Measurements from ENCODE around the gene NRXN3. TPM values are rescaled to one million over a fixed set of nuclear protein-coding genes. Genes with fewer than 3 reads are reported as not detected.

The NRXN3 gene
- total and polyA plus RNA-seq, 8 donors = 0.29 to 41.1 (median 9.1) TPM

DNA sequence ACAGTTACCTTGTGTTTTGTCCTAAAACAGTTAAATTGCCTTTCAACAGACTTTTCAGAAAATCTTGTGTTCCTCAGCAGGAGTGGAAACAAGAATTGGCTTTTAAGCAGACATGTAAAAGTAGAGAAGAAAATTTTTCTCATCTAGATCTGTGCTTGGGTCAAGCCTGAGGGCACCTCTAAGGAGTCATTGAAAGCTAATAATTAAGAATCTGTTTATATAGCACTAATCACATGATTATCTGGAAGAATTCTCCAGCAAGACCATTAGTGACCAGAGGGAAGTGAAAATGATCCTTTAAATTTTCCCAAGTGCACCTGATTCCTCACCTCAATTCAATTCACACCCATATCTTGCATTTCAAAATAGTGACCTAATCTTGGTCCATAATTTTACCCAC lies 1746.1 kb downstream of the NRXN3 start:
- intact Hi-C loops (cut with DNase I; ENCODE audit: low total_unique reads) = no loop called here

DNA sequence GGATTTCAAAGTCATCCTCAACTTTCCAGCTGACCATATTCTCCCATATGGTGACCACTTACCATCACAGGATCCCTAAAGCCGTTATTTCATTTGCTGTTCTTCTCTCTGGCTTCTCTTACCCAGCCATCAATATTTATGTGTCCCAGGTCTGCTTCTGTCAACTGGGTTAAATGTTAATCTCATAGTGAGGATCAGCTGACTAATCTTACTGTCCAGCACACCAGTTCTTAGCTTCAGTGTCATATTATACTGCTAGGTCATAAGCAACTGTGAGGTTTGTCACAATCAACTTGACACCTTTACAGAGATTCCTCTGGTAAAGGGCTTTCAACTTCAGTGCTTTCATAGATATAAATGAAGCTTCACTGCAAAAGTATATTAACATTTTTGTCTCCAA lies 1746.7 kb downstream of the NRXN3 start:
- no peak overlapping the region for H3K27ac ChIP-seq
- H3K4me3 ChIP-seq = no peak overlapping the region
- TF ChIP-seq POLR2A (IDR thresholded peaks at IDR 0.05) (no peak), EP300 (IDR thresholded peaks at IDR 0.05) (no peak), POLR2AphosphoS5 (IDR thresholded peaks at IDR 0.05) (no peak)
- TF ChIP-seq, protein P1, sequence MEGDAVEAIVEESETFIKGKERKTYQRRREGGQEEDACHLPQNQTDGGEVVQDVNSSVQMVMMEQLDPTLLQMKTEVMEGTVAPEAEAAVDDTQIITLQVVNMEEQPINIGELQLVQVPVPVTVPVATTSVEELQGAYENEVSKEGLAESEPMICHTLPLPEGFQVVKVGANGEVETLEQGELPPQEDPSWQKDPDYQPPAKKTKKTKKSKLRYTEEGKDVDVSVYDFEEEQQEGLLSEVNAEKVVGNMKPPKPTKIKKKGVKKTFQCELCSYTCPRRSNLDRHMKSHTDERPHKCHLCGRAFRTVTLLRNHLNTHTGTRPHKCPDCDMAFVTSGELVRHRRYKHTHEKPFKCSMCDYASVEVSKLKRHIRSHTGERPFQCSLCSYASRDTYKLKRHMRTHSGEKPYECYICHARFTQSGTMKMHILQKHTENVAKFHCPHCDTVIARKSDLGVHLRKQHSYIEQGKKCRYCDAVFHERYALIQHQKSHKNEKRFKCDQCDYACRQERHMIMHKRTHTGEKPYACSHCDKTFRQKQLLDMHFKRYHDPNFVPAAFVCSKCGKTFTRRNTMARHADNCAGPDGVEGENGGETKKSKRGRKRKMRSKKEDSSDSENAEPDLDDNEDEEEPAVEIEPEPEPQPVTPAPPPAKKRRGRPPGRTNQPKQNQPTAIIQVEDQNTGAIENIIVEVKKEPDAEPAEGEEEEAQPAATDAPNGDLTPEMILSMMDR (IDR thresholded peaks at IDR 0.05) = no peak
- H3K4me1 ChIP-seq = no peaks in the 10 kb centered on the region
- 57 to 76% (median 65%) methylated on average over 1 of the region's 1 CpG for WGBS, 5 donors
- no peaks in the 10 kb centered on the region for H3K36me3 ChIP-seq
- H3K27me3 ChIP-seq = no peaks in the 10 kb centered on the region
- H3K9me3 ChIP-seq = no peaks in the 10 kb centered on the region
- intact Hi-C loops (cut with DNase I; ENCODE audit: low total_unique reads) = no loop called here
- no peak for DNase-seq

More for the DNA sequence above, 1746.1 kb downstream of the NRXN3 start:
- Histone ChIP-seq H3K4me1 (no peaks in the 10 kb centered on the region), H3K27ac (no peak overlapping the region), H3K9me3 (no peaks in the 10 kb centered on the region), H3K36me3 (no peaks in the 10 kb centered on the region), H3K4me3 (no peak overlapping the region), H3K27me3 (no peaks in the 10 kb centered on the region)
- TF ChIP-seq EP300 (IDR thresholded peaks at IDR 0.05) = no peak
- no peak for TF ChIP-seq POLR2AphosphoS5 (IDR thresholded peaks at IDR 0.05)
- TF ChIP-seq POLR2A (IDR thresholded peaks at IDR 0.05) = no peak
- TF ChIP-seq, protein P1 (IDR thresholded peaks at IDR 0.05) = no peak
- no peak for DNase-seq

Small RNA genes lying within 50 kb of the gene (small RNA-seq; reads per million reads assigned to genes)
- gene RNA5SP388 = 0 to 0.46 (median 0.27) reads per million in 4 donors

All from stomach (tissue), 9 donors.